Tibial artery (tissue), 4 donors: Measurements from ENCODE around the gene VEGFA.

Experiments
- DNase-seq, 2 donors: peaks; one replicate each; pipeline ENCODE4 v3.0.0-alpha.2; 2019
- H3K27ac ChIP-seq, 2 donors: fragments of 200-600 bp; sonication (generic) in 1 of 2; 1 replicate in 1 of 2; 2 replicates in 1 of 2; pipeline ENCODE4 v1.5.1; 2018 to 2019; ENCODE audit warnings: mild to moderate bottlenecking in 1 of 2
- H3K27me3 ChIP-seq, 2 donors: fragments of 200-600 bp; sonication (generic) in 1 of 2; one replicate each; pipeline versions ENCODE4 v1.5.1 to v1.6.0; 2016 to 2019
- H3K36me3 ChIP-seq, 3 donors: fragments of 200-600 bp; sonication (generic) in 2 of 3; one replicate each; pipeline ENCODE4 v1.5.1; 2016 to 2019; ENCODE audit warnings: mild to moderate bottlenecking in 2 of 3
- H3K4me1 ChIP-seq, 4 donors: fragments of 200-600 bp; sonication (generic) in 2 of 4; 1 replicate in 3 of 4; 2 replicates in 1 of 4; pipeline ENCODE4 v1.5.1; 2016 to 2019
- H3K4me3 ChIP-seq, 2 donors: fragments of 200-600 bp; sonication (generic) in 1 of 2; 1 replicate in 1 of 2; 2 replicates in 1 of 2; pipeline ENCODE4 v1.5.1; 2018 to 2019; ENCODE audit warnings: mild to moderate bottlenecking in 2 of 2
- H3K9me3 ChIP-seq, 3 donors: fragments of 200-600 bp; sonication (generic) in 1 of 3; one replicate each; pipeline ENCODE4 v1.5.1; 2016 to 2019
- CTCF ChIP-seq, 2 experiments: fragments of 200-600 bp in 1 of 2; fragments of 450-650 bp in 1 of 2; IDR thresholded peaks; one replicate each; pipeline ENCODE4 v1.5.1; 2017 to 2019; ENCODE audit warnings: antibody characterized with exemption in 2 of 2, mild to moderate bottlenecking in 1 of 2, moderate library complexity in 1 of 2
- intact Hi-C: fragments of 100-400 bp; cut with DNase I; formaldehyde crosslinking; loops from one replicate; pipeline ENCODE4 v1.15.0; 2023; ENCODE audit warnings: low total_unique reads

The VEGFA gene

DNA sequence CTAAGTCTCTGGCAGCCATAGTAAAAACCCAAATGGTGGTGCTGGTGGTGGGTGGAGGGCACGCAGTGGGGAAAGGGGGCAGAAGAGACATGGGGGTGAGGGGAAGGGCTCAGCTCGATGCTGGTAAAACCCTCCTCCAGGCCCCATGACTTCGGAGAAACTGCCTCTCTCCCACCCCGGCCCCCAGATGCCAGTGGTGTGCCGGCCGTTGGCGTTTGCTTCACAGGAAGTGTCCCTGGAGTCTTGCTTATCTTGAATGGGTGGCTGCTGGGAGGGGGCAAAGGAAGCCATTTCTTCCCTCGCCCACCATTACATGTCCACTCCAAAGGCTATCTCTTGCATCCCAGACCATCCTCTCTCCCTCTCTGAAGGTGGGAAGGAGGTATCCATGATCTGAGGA is 25.4 kb downstream of the VEGFA start:
- H3K27me3 ChIP-seq: peaks cover 0 to 6% of the 10 kb centered on the region in 2 donors
- peaks cover 0 to 5% (median 0%) of the 10 kb centered on the region in 4 donors for H3K4me1 ChIP-seq
- no peak for TF ChIP-seq CTCF (IDR thresholded peaks at IDR 0.05)
- intact Hi-C loops: no loop called here
- no peak overlapping the region for H3K4me3 ChIP-seq
- H3K9me3 ChIP-seq: no peaks in the 10 kb centered on the region
- no peak overlapping the region for H3K27ac ChIP-seq
- H3K36me3 ChIP-seq: no peaks in the 10 kb centered on the region
- no peak for DNase-seq

DNA sequence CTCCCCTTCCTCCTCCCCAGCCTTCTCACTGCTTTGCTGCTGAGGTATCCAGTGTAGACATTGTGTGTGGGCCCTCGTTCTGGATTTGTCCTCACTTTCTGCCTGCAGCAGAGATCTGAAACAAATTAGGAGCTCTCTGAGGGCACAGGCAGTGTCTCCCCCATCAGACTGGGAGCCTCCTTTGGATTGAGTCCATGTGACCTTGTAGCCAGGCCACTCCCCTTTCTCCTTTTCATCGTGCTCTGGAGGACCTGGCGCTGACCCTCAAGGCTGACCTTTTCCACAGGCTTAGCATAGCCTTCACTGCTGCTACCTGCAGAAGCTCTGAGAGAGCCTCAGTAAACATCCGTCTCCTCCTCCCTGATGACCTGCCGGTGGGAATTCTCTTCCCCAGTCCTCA is 26.2 kb downstream of the VEGFA start:
- H3K27me3 ChIP-seq: peaks cover 0 to 6% of the 10 kb centered on the region in 2 donors
- H3K9me3 ChIP-seq: no peaks in the 10 kb centered on the region
- peaks cover 0 to 5% (median 0%) of the 10 kb centered on the region in 4 donors for H3K4me1 ChIP-seq
- TF ChIP-seq CTCF (IDR thresholded peaks at IDR 0.05): no peak
- no peak for DNase-seq
- H3K4me3 ChIP-seq: no peak overlapping the region
- no peak overlapping the region for H3K27ac ChIP-seq
- intact Hi-C loops: no loop called here
- H3K36me3 ChIP-seq: no peaks in the 10 kb centered on the region

DNA sequence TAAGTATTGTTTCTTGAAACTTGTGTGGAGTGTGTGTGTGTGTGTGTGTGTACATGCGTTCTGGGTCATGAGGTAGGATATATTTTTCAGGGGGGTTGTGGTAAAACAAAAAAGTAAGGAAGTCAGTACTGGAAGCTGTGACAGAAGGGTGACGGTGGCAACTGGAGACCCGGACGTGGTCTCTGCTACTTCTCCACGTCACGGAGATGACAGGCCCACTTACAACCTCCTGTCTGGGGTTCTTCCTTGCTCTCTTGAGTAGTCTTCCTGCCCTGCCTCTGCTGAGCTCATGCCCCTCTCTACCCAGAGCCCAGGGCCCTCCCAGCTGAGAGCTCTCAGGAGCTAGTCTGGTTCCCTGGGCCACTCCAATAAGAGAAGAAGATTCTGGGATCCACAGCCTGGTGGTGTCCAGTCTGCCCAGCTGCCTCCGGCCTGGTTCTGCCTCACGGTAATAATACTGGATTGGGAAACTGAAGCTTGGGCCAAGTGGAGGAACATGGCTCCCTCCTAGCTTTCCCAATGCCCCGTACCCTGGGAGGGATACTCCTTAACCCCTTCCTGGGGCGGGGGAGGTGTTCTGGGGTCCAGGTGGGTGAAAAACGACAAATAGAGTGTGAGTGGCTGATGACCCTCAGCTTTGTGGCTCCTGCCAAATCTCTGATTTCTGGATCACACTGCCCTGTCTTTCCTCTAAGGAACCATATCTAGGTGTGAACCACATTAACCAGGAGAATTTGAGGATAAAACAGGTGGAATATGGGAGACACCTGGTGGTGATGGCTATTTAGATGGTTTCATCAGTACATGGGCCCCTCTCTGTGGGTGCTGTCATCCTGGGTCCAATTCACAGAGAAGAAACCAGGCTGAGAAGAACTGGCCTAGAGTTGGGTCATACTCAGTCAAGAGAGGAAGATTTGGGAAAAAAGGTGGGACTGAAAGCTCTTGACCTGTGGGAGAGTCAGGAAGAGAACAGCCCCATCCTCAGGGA is 27.2 kb downstream of the VEGFA start:
- DNase-seq: no peak
- H3K4me1 ChIP-seq: peaks cover 0 to 5% (median 0%) of the 10 kb centered on the region in 4 donors

GRCh38 chr6:43797919-43798318 is 27.9 kb downstream of the VEGFA start:
- H3K36me3 ChIP-seq: no peaks in the 10 kb centered on the region
- H3K27ac ChIP-seq: no peak overlapping the region
- intact Hi-C loops: no loop called here
- DNase-seq: no peak
- no peak for TF ChIP-seq CTCF (IDR thresholded peaks at IDR 0.05)
- no peaks in the 10 kb centered on the region for H3K9me3 ChIP-seq
- H3K27me3 ChIP-seq: peaks cover 0 to 6% of the 10 kb centered on the region in 2 donors
- no peak overlapping the region for H3K4me3 ChIP-seq
- peaks cover 0 to 5% (median 0%) of the 10 kb centered on the region in 4 donors for H3K4me1 ChIP-seq

More for the DNA sequence above, 27.2 kb downstream of the VEGFA start:
- TF ChIP-seq CTCF (IDR thresholded peaks at IDR 0.05): no peak
- intact Hi-C loops: no loop called here
- H3K36me3 ChIP-seq: no peaks in the 10 kb centered on the region
- no peak overlapping the region for H3K27ac ChIP-seq
- H3K9me3 ChIP-seq: no peaks in the 10 kb centered on the region
- peaks cover 0 to 6% of the 10 kb centered on the region in 2 donors for H3K27me3 ChIP-seq
- H3K4me3 ChIP-seq: no peak overlapping the region

- H3K27ac ChIP-seq: no peak overlapping the region
- peaks cover 0 to 5% (median 0%) of the 10 kb centered on the region in 4 donors for H3K4me1 ChIP-seq
These were observed 28.9 kb downstream of the VEGFA start for GRCh38 chr6:43798688-43799444.

More at GRCh38 chr6:43798688-43799444, 28.9 kb downstream of the VEGFA start:
- H3K27me3 ChIP-seq: peaks cover 0 to 5% of the 10 kb centered on the region in 2 donors
- intact Hi-C loops: no loop called here
- no peaks in the 10 kb centered on the region for H3K9me3 ChIP-seq
- DNase-seq: no peak
- no peak overlapping the region for H3K4me3 ChIP-seq
- H3K36me3 ChIP-seq: no peaks in the 10 kb centered on the region
- TF ChIP-seq CTCF (IDR thresholded peaks at IDR 0.05): no peak
